ENCODE measurements around the gene TRAPPC3L. TPM values are rescaled to one million over a fixed set of nuclear protein-coding genes. Genes with fewer than 3 reads are reported as not detected.

TRAPPC3L gene
- polyA plus RNA-seq, 1 of the 3 experiments (the other 2 are of a cell fraction): 0.03 TPM

DNA sequence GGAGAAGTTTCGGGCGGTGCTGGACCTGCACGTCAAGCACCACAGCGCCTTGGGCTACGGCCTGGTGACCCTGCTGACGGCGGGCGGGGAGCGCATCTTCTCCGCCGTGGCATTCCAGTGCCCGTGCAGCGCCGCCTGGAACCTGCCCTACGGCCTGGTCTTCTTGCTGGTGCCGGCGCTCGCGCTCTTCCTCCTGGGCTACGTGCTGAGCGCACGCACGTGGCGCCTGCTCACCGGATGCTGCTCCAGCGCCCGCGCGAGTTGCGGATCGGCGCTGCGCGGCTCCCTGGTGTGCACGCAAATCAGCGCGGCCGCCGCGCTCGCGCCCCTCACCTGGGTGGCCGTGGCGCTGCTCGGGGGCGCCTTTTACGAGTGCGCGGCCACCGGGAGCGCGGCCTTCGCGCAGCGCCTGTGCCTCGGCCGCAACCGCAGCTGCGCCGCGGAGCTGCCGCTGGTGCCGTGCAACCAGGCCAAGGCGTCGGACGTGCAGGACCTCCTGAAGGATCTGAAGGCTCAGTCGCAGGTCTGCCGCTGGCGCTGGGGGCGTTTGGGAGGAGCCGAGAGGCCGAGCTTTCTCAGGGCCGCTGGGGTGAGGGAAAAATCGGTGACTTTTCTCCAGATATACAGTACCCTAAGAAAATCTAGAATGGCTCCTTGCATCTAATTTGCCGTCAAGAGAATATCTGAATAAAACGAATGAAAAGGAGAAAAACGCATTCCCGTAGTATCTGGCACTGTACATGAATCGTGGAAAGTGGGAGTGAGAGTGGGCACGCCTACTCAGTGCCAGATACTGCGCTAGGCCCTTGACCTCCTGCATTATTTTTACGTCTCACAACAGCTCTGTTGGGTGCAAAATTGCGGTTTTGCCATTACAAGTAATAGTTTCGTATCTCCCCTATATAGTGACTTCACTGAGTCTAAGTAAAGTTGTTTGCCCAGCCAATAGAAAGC is 83.3 kb downstream of the TRAPPC3L start:
- H4K20me1 ChIP-seq (ENCODE audit: insufficient read depth): no peaks in the 10 kb centered on the region
- no peaks in the 10 kb centered on the region for H3K79me2 ChIP-seq (ENCODE audit: insufficient read depth)
- no peaks in the 10 kb centered on the region for H3F3A ChIP-seq (replicated peaks; ENCODE audit: insufficient read depth)
- H2AFZ ChIP-seq (ENCODE audit: low read depth): no peak overlapping the region
- H3K27me3 ChIP-seq (ENCODE audit: insufficient read depth): no peaks in the 10 kb centered on the region
- ChIA-PET CTCF (interaction anchor here (0.9 kb wide), 1 partner anchor 174 kb away, joined by 3 read pairs; no protein-coding TSS in a partner anchor), POLR2A (no interaction called here)
- WGBS (ENCODE audit: low lambda C conversion rate): 37% methylated on average over 42 of the region's 84 CpGs
- peak; percentile 77 for DNase-seq
- peaks cover 0 to 7% of the 10 kb centered on the region in 2 experiments; a peak in 1 of 4 replicates for H3K4me1 ChIP-seq (ENCODE audit: control insufficient read depth in 1 of 2, insufficient read depth in 2 of 2, low read depth in 1 of 2, low read length in 1 of 2)
- no peak overlapping the region for H3K27ac ChIP-seq (ENCODE audit: low read depth in 2 of 2, low read length in 1 of 2)
- H3K4me3 ChIP-seq (ENCODE audit: low read depth in 2 of 2, low read length in 1 of 2): peak overlapping the region; percentile 23 to 39; a peak in 2 of 4 replicates
- no peak for TF ChIP-seq FOXJ3 (CRISPR knock-in tag; IDR thresholded peaks at IDR 0.05)
- TF ChIP-seq RCOR1 (IDR thresholded peaks at IDR 0.05; ENCODE audit: low read length): no peak
- no peak for TF ChIP-seq NRF1 (IDR thresholded peaks at IDR 0.05; ENCODE audit: low read depth, low read length)
- no peak for TF ChIP-seq GABPA (IDR thresholded peaks at IDR 0.05; ENCODE audit: low read depth)
- TF ChIP-seq, protein P1, sequence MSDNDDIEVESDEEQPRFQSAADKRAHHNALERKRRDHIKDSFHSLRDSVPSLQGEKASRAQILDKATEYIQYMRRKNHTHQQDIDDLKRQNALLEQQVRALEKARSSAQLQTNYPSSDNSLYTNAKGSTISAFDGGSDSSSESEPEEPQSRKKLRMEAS (IDR thresholded peaks at IDR 0.05; ENCODE audit: low read depth): peak; percentile 66; the same call in 1 of the 2 replicates
- TF ChIP-seq, protein P2, sequence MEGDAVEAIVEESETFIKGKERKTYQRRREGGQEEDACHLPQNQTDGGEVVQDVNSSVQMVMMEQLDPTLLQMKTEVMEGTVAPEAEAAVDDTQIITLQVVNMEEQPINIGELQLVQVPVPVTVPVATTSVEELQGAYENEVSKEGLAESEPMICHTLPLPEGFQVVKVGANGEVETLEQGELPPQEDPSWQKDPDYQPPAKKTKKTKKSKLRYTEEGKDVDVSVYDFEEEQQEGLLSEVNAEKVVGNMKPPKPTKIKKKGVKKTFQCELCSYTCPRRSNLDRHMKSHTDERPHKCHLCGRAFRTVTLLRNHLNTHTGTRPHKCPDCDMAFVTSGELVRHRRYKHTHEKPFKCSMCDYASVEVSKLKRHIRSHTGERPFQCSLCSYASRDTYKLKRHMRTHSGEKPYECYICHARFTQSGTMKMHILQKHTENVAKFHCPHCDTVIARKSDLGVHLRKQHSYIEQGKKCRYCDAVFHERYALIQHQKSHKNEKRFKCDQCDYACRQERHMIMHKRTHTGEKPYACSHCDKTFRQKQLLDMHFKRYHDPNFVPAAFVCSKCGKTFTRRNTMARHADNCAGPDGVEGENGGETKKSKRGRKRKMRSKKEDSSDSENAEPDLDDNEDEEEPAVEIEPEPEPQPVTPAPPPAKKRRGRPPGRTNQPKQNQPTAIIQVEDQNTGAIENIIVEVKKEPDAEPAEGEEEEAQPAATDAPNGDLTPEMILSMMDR (IDR thresholded peaks at IDR 0.05): no peak
- TF ChIP-seq MXI1 (IDR thresholded peaks at IDR 0.05; ENCODE audit: low read depth, low read length): no peak
- no peak for TF ChIP-seq RAD21 (IDR thresholded peaks at IDR 0.05; ENCODE audit: low read length)
- TF ChIP-seq EP300 (IDR thresholded peaks at IDR 0.05; ENCODE audit: borderline replicate concordance in 1 of 2, low read depth in 1 of 2, low read length in 1 of 2): no peak
- no peak overlapping the region for H3K9ac ChIP-seq
- H3K4me2 ChIP-seq: peak overlapping the region; percentile 28; the same call in 1 of the 2 replicates
- H3K36me3 ChIP-seq (replicated peaks in 1 of 2; ENCODE audit: control insufficient read depth in 1 of 2, insufficient read depth in 2 of 2, low read length in 1 of 2): no peaks in the 10 kb centered on the region
- H3K9me2 ChIP-seq: no peaks in the 10 kb centered on the region
- no peaks in the 10 kb centered on the region for H3K9me3 ChIP-seq

DNA sequence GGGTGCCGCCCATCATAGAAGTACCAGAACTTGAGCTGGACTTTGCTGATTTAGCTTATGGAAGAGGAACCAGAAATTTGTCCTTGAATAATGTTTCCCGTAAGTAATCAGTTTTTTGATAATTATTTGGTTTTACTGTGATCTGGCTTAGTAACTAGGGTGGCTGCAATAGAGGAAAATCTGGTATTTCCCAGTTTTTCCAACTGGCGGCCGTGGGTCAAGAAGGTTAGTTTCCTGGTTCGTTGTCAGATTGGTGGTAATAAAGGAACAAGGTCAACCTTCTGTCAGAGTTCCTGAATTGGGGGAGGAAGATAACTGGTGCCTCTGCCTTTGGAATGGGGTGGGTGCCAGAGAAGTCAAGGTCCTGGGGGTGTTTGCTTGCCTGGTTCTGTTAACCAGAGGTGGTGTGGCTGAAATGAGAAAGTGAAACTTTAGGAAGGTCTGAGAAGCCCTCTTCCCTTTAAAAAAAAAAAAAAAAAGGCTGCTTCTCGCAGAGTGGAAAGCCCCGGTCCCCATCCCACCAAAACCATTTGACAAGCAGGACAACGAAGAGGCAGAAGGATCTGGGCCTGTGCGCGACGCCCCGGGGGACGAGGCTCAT is 84.1 kb downstream of the TRAPPC3L start, which contains the start of gene CALHM6:
Gene CALHM6, plus strand, starts transcription at position 45 of the 601 bp plus-strand sequence. Its CDS starts 555 bp downstream, at position 600.
- H4K20me1 ChIP-seq (ENCODE audit: insufficient read depth): no peaks in the 10 kb centered on the region
- no peak within 1 kb of the TSS for H3K27ac ChIP-seq (ENCODE audit: low read depth in 2 of 2, low read length in 1 of 2)
- no peaks in the 10 kb centered on the region for H3K27me3 ChIP-seq (ENCODE audit: insufficient read depth)
- no peak for DNase-seq
- no peaks in the 10 kb centered on the region for H3K9me3 ChIP-seq
- no peaks in the 10 kb centered on the region for H3K9me2 ChIP-seq
- H3F3A ChIP-seq (replicated peaks; ENCODE audit: insufficient read depth): no peaks in the 10 kb centered on the region
- CTCF ChIA-PET: interaction anchor here (0.7 to 1.4 kb wide), 4 partner anchors 17 to 186 kb away, joined by 3 to 4 read pairs (median 4); partner anchors contain the start of gene CALHM5
- H3K79me2 ChIP-seq (ENCODE audit: insufficient read depth): no peaks in the 10 kb centered on the region
- H3K4me2 ChIP-seq: peak within 1 kb of the TSS; percentile 28; the same call in 1 of the 2 replicates
- peaks cover 0 to 7% of the 10 kb centered on the region in 2 experiments; a peak in 1 of 4 replicates for H3K4me1 ChIP-seq (ENCODE audit: control insufficient read depth in 1 of 2, insufficient read depth in 2 of 2, low read depth in 1 of 2, low read length in 1 of 2)
- H2AFZ ChIP-seq (ENCODE audit: low read depth): no peak within 1 kb of the TSS
- H3K9ac ChIP-seq: no peak within 1 kb of the TSS
- POLR2A ChIA-PET: no interaction called here
- H3K4me3 ChIP-seq (ENCODE audit: low read depth in 2 of 2, low read length in 1 of 2): peak within 1 kb of the TSS; percentile 23 to 39; a peak in 2 of 4 replicates
- no peaks in the 10 kb centered on the region for H3K36me3 ChIP-seq (replicated peaks in 1 of 2; ENCODE audit: control insufficient read depth in 1 of 2, insufficient read depth in 2 of 2, low read length in 1 of 2)
- 91% methylated on average over 13 of the region's 13 CpGs for WGBS (ENCODE audit: low lambda C conversion rate)
- TF ChIP-seq TAF1 (IDR thresholded peaks at IDR 0.05; ENCODE audit: borderline replicate concordance, low read depth, low read length) (no peak), GABPA (IDR thresholded peaks at IDR 0.05; ENCODE audit: low read depth) (no peak), NFIC (IDR thresholded peaks at IDR 0.05; ENCODE audit: borderline replicate concordance) (no peak), YY1 (IDR thresholded peaks at IDR 0.05; ENCODE audit: low read depth) (no peak), FOXJ3 (CRISPR knock-in tag; IDR thresholded peaks at IDR 0.05) (no peak), GATA2 (CRISPR knock-in tag; IDR thresholded peaks at IDR 0.05) (no peak), FOSL2 (IDR thresholded peaks at IDR 0.05; ENCODE audit: borderline replicate concordance, low read depth) (no peak), CHD2 (IDR thresholded peaks at IDR 0.05; ENCODE audit: low read length, partially characterized antibody) (no peak), MEF2A (IDR thresholded peaks at IDR 0.05; ENCODE audit: borderline replicate concordance, low read depth) (no peak), NRF1 (IDR thresholded peaks at IDR 0.05; ENCODE audit: low read depth, low read length) (no peak), RXRA (IDR thresholded peaks at IDR 0.05; ENCODE audit: borderline replicate concordance, low read depth) (no peak), JUND (IDR thresholded peaks at IDR 0.05) (no peak)
- TF ChIP-seq, protein P2 (IDR thresholded peaks at IDR 0.05): no peak
- TF ChIP-seq, protein P3, sequence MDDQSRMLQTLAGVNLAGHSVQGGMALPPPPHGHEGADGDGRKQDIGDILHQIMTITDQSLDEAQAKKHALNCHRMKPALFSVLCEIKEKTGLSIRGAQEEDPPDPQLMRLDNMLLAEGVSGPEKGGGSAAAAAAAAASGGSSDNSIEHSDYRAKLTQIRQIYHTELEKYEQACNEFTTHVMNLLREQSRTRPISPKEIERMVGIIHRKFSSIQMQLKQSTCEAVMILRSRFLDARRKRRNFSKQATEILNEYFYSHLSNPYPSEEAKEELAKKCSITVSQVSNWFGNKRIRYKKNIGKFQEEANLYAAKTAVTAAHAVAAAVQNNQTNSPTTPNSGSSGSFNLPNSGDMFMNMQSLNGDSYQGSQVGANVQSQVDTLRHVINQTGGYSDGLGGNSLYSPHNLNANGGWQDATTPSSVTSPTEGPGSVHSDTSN (IDR thresholded peaks at IDR 0.05): no peak
- TF ChIP-seq, protein P1 (IDR thresholded peaks at IDR 0.05; ENCODE audit: low read depth): no peak
